ENCODE data around the gene RCC1.
"Not testable (repeated sequence)": the region's sequence is repeated elsewhere in the genome, so short reads cannot be mapped to it uniquely, and the experiment has no call there.

Gene RCC1

DNA sequence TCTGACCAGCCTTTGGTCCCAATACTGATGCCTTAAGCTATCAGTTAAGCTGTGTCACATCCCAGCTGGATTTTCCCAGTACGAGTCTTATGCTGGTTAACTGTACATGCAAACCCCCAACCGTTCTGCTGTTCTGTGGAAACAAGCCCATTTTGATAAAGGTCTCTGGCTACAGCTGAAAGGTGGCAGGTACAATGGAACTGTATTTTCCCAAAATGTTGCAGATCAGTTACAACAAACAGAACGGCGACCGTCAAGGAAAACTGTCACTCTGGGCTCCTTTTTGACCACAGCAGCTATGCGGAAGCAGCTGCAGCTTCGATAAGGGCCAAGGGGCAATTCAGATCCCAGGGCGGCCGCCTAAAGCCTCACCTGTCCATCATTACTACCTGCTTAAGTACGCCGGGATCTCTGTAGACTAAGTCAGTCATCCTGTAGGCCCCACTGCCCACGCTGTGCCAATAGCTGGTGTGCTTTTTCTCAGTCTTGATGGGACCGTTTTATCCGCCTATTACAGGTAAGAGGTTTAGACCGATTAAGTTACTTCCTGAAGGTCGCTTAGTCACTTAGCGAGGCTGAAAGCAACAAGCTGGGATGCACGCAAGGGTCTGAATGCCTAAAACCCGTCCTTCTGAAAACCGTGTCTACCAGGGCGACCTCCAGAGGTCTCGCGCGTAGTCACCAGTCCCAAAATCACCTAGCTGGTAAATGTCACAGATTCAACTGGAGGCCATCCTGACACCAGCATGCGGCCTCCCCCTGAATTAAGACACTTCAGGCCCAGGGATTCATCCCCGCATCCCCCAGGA lies 75.1 kb downstream of the RCC1 start:
- no peak for FAIRE-seq
- TF ChIP-seq TAF1 (IDR thresholded peaks at IDR 0.05; ENCODE audit: borderline replicate concordance, low read depth, low read length) (no peak), POLR2AphosphoS5 (IDR thresholded peaks at IDR 0.05; ENCODE audit: low read depth, low read length) (no peak), POLR2A (IDR thresholded peaks at IDR 0.05; ENCODE audit: low read depth, low read length) (no peak; the same call in 1 of the 2 replicates)
- no peak for DNase-seq (ENCODE audit: insufficient read length)

DNA sequence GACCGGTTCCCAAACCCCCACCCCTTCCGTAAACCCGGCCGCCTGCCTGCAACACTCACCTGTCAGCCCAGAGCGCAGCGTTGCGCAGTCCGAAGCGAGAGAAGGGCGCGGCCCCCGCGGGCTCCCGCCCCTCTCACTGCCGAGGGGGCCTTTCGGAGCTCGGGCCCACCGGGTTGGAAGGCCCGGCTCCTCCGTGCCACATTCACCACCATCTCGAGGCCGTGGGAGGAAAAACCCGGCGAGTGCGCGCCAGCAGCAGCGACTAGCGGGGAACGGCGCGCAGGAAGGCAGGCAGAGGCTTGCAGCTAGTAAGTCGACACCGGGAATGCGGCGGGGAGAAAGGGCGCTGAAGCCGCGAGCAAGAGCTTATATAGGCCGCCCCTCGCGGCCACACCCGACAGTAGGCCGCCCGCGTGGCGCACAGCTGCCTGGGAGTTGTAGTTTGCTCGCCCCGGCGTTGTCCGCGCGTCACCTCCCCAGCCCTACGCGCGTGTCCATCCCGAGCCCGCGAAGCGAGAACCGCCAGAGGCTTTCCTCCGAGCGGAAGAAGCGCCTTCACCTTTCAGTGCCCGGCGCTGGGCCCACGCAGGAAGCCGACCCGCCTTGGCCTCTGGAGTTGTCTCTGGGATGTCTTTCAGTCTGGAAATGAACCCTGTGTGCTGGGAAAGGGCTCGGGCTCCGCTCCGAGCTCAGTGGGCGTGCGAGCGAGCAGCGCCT lies 75.8 kb downstream of the RCC1 start:
- TF ChIP-seq POLR2A (IDR thresholded peaks at IDR 0.05; ENCODE audit: low read depth, low read length), result peak; percentile 100
- peak; percentile 100 for TF ChIP-seq TAF1 (IDR thresholded peaks at IDR 0.05; ENCODE audit: borderline replicate concordance, low read depth, low read length)
- peak; percentile 100 for TF ChIP-seq POLR2AphosphoS5 (IDR thresholded peaks at IDR 0.05; ENCODE audit: low read depth, low read length)
- FAIRE-seq (peak; percentile 78), DNase-seq (ENCODE audit: insufficient read length) (peak; percentile 88)

DNA sequence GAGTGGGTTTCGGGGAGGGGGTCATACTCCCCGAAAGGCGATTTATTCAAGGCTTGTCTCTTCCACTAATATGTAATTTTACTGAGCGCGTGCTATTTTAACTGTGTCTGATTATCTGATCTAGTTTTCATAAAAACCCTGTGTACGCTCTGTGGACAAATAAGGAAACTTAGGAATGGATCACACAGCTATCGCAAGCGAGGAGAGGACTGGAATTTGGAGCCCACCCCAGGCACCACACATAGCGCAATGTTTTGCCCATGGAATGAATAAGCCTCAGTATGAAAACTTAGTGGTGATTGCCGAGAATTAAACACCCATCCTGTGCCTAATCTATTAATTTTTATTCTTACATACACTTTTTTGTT lies 76.4 kb downstream of the RCC1 start:
- DNase-seq (ENCODE audit: insufficient read length) (no peak), FAIRE-seq (no peak)
- TF ChIP-seq POLR2AphosphoS5 (IDR thresholded peaks at IDR 0.05; ENCODE audit: low read depth, low read length) (no peak), TAF1 (IDR thresholded peaks at IDR 0.05; ENCODE audit: borderline replicate concordance, low read depth, low read length) (no peak), POLR2A (IDR thresholded peaks at IDR 0.05; ENCODE audit: low read depth, low read length) (no peak)

DNA sequence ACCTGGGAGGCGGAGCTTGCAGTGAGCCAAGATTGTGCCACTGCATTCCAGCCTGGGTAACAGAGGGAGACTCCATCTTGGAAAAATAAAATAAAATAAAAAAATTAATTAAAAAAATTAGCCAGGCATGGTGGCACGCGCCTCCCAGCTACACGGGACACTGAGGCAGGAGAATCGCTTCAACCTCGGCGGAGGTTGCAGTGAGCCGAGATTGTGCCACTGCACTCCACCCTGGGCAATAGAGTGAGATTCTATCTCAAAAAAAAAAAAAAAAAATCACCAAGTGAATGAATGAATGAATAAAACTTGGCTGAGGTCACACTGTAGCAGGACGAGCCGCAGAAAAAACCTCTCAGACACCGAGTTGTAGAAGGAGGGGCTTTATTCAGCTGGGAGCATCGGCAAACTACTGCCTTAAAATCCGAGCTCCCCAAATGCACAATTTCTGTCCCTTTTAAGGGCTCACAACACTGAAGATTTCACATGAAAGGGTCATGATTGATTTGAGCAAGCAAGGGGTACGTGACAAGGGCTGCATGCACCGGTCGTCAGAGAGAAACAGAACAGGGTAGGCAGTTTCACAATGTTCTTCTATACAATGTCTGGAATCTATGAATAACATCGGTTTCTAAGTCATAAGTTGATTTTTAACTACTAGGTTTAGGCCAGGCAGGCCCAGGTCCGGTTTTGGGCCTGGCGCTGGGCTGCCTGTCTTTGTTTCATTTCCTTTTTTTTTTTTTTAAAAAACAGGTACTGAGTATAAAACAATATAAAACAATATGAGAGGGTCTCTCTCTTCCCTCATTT lies 80.9 kb downstream of the RCC1 start:
- not testable (repeated sequence) for DNase-seq (ENCODE audit: insufficient read length); FAIRE-seq
